ENCODE results near the gene CORIN. TPM values are rescaled to one million over a fixed set of nuclear protein-coding genes. Genes with fewer than 3 reads are reported as not detected.
"Not testable (repeated sequence)": the region's sequence is repeated elsewhere in the genome, so short reads cannot be mapped to it uniquely, and the experiment has no call there.

The CORIN gene
- total RNA-seq, 1 donor from 2014 or later, result 0.62 TPM

DNA sequence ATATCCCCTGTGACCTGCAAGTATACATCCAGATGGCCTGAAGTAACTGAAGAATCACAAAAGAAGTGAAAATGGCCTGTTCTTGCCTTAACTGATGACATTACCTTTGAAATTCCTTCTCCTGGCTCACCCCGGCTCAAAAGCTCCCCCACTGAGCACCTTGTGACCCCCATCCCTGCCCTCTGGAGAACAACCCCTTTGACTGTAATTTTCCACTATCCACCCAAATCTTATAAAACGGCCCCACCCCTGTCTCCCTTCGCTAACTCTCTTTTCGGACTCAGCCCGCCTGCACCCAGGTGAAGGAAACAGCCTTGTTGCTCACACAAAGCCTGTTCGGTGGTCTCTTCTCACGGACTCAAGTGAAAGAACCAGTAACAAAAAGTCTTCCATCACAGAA lies 69.9 kb downstream of the CORIN start:
- DNase-seq, result not testable (repeated sequence)

DNA sequence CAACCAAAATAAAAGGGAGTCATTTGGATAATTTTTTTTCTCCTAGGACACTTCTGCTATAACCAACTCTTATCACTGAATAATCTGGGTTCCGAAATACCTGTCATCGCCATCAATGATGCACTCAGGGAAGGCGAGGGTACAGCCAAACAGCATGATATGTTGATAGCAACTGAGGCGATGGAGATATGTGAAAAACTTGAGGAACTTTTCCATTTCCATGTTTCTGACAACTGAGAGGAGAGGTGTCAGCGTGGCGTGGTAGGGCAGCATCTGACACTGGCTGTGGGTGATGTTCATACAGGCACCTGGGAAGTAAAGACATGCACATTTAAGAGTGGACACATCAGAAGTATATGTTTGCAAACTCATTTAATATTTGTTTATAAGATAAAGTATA lies 74.6 kb downstream of the CORIN start:
- no peak for DNase-seq

DNA sequence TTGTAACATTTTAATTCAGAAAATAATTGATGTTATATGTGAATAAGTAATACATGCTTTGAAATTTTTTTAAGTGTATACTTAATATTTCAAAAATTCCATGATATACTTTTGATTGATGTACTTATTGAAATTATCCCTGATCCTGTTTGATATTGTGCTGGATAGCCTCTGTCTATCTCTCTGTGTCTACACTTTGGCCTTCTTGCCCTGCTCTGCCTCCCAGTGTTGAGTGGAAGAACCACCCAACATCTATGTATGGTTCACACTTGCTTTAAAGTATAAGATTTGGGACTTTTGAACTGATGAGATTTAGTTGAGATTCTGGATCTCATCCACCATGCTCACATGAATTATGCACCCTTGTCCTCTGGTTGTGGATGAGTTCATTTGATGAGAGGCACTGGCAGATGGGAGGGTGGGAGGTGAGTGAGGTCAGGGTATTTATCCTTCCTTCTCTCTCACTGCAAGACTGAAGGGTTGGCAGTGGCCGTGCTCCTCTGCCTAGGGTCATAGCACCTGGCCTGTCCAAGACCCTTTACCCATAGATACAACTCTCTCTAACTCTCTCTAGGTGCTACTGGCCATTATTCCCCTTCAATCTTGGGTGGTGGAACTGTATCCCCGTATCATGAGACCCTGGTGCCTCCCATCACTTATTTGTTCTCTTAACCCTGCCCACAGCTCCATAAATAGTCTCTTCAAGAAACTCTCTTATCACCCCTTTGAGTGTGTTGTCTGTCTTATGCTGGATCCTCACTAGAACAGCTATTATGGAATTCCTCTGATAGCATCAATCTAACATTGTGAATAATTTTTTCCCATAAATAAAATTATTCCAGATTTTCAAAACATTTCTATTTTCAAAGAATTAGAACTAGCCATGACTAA lies 75.2 kb downstream of the CORIN start:
- DNase-seq, result no peak

DNA sequence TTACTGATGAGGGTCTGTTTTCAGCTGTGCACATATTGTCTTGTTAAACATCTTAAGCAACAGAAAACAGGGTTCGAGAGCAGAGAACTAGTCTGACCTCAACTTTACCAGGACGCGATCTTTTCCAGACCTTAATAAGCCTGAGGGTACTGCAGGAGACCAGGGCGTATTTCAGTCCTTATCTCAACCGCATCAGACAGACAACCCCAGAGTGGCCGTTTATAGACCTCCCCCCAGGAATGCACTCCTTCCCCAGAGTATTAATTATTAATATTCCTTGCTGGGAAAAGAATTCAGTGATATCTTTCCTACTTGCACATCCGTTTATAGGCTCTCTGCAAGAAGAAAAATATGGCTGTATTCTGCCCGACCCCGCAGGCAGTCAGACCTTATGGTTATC lies 84.6 kb downstream of the CORIN start:
- DNase-seq, result not testable (repeated sequence)

DNA sequence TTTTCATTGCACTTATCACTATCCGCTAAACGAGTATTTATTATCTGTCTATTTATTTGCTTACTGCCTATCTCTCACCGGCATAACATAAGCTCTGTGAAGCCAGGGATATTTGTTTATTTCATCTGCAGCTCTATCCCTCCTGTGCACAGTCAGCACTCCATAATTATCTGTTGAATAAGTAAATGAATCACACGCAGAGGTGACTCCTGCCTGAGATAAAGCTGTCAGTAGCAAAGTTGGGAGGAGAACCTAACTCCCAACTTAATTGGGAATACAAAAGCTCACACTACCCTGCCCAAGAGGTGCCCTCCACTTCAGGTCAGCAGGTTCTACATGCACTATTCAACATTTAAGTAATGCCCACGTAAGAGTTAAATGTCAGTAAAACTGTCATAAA lies 85.7 kb downstream of the CORIN start:
- DNase-seq, result no peak

DNA sequence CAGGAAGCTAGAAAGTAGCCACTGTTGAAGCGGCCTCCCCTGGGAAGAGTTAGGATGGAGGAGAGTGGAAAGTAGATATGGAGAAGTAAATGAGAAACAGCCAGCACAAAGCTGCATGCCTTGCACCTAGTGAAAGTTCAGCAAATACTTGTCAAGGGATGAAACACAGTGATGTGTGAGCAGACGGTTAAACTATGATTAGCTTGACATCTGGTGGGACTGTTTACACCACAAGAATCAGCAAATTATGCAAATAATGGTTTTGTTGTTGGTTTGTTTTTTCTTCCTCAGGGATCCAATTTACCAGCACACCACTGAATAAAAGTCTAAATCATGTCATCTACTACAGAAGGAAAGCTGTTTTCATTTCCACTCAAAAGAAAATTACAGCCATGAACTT lies 87.1 kb downstream of the CORIN start:
- DNase-seq, result no peak

DNA sequence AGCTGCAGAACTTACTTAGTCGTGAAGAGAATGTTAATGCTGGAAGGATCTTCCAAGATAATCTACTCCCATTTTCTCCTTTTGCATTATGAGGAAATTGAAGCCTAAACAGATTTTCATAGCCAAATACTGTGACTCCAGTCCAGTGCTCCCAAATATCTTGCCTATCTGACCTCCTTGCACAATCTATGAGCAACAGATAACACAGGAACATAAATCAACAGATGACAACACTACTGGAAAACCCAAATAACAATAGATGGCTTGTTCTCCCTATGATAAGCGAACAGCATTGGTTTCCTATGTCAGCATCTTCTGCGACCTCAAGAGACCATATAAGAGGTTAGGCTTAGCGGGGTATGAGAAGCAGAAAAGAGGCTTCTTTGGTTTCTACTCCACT lies 88.0 kb downstream of the CORIN start:
- no peak for DNase-seq

DNA sequence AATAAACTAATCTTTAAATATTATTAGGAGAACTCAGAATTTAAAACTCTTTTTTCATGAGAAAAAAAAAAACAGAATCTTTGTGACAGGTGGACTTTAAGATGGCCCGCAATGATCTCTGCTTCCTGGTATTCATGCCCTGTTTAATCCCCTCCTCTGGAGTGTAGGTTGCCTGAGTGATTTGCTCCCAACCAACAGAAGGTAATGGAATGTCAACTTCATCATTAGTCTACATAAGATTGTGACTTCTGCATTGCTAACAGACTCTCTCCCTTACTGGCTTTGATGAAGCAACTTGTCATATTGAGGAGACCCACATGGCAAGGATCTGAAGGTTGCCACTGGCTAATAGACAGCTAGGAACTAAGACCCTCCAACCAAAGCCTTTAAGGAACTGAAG lies 88.8 kb downstream of the CORIN start:
- DNase-seq, result no peak

DNA sequence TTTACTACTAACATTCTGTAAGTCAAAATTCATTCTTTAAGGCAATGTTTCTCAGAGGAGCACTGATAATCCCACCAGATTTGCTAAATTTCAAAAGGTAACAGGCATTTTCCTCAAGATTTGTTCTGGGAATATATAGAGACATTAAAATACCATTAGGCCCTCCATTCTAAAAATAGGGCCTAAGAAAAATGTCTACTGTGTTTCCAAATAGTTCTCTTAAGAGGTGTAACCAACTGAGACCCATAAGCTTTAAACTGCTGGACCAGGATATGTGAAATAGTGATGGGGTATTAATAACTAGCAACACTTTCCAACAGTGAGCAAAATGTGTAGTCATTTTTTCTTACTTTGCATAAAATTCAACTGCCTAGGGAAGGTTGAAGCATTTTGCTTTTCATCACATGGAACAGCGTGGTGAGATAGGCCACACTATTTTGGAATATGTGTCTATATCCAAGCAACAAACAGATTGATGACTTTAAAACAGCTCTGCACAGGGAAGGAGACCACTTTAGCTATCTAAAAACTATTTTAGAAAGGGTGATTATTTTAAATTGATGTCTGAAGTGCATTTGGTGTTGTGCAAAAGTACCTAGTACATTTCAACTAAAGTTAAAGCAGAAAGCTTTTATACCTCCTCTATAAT lies 89.9 kb downstream of the CORIN start:
- DNase-seq, result no peak

DNA sequence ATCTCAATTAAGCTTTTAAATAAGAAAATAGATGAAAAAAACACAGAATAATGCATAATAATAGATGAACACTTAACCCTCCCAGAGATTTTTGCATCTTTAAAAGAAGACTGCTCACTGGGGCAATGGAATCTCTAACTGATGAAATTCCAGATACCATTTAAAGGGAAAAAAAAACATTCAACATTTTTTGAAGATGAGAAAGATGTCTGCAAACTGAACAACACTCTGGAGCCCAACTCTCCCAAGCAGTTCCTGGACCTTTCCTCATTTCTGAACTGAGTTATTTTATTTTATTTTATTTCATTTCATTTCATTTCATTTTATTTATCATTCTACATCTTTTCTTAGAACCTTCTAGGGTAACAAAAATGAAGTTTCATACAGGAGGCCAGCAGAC lies 90.7 kb downstream of the CORIN start:
- no peak for DNase-seq

DNA sequence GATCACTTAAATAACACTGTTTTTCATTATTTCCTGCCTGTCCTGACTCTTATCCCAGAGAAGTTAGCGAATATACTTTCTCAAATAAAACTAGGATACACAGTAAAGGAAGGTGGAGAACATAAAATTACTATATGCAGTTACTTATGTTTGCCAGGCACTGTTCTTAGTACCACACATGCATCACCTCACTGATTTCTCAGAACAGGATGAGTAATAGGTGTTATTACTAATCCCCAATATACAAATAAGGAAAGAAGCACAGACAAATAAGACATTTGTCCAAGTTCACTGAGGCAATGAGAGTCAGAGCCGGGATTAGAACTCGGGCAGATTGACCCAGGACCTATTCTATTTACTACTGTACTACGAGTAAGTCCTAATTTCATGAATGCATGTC lies 91.7 kb downstream of the CORIN start:
- DNase-seq, result no peak

DNA sequence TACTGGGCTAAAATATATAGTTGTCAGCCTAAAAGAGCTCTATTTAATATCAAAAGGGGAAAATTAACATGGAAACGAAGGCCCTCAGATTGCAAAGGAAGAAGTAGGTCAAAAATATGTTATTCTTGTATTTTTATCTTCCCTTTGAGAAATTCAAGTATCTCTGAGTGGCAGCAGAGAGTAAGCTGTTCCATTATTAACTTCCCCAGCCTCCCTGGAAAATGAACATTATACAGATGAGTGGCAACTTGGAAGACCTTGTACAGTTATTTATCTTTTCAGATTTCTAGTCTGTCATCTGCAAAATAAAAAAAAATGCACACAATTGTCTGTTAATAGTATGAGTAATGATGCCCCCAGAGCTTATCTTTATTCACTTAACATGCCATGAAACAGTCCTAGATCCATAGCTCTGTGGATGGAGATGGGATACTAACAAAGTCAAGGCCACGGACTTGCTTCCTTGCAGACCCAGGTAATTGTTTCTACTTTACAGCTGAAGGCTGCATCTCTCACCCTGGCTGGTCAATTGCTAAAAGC lies 93.0 kb downstream of the CORIN start:
- DNase-seq, result no peak

DNA sequence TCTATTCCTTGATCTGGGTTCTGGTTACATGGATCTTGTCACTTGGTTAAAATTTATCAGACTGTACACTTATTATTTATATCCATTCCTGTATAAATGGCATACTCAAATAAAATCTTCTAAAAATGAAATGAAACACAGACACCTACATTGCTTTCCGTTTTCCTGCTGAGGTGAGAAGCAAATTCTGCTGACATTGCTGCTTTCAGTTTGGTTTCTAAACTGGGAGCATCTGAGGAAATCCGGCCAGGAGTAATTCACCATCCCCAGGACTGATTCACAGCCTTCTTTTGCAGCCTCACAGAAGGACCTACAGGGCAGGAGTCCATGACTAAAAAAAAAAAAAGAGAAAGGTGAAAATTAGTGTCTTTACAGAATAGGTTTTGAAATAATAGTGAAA lies 93.6 kb downstream of the CORIN start:
- DNase-seq, result no peak

DNA sequence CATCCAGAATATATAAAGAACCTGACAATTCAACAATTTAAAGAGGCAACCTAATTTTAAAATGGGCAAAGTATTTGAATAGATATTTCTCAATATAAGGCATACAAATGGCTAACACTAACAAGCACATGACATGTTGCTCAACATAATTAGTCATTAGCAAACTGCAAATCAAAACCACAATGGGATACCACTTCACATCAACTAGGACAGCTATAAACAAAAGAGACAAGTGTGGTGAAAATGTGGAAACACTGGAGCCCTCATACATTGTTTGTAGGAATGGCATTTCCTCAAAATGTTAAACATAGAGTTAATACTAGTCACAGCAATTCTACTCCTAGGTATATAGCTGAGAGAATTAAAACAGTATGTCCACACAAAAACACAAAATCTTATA lies 96.7 kb downstream of the CORIN start:
- no peak for DNase-seq

DNA sequence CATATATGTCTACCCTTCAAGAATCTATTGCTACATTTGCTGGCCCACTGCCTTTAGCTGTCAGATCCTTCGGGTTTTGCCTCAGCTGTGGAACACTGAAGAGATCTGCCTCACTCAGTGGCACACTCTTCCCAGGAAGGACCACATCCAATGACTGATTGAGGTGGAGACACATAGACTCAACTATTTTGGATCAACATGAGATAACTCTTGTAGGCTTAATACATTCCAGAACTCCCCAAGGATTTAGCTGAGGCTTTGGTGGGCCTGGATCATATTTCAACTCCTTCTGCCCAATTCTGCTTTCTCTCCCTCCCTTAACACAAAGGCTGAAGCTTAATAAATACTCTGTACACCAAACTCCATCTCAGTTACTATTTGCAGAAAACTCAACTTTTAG lies 100.5 kb downstream of the CORIN start:
- no peak for DNase-seq

DNA sequence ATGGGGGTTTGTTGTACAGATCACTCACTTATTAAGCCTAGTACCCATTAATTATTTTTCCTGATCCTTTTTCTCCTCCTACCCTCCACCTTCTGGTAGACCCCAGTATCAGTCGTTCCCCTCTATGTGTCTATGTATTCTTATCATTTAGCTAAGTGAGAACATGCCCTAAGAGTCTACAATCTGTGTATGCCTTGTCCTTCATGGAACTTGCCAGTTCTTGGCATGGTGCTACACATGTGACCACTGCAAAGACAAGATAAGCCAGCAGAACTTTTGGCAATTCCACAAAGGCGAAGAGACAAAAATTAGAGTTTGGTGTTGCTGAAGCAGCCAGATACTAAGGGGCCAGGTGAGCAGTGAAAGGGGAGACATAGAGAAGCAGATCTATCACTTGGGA lies 101.3 kb downstream of the CORIN start:
- no peak for DNase-seq

DNA sequence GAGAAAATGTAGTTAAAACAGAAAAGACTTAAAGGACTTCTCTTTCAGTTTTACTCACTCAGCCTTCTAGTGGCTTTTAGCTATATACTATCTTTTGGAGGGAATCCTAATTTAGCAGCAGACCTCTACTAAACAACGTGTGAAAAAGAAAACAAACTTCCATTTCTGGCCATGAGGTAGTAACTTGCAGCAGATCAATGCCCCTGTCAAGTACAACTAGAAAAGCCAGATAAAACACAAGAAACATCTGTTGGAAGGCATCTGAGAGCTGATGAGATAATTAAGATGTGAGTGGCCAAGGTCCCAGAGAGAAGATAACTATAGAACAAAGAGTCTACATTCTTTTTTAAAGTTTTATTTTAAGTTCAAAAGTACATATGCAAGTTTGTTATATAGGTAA lies 101.7 kb downstream of the CORIN start:
- no peak for DNase-seq

DNA sequence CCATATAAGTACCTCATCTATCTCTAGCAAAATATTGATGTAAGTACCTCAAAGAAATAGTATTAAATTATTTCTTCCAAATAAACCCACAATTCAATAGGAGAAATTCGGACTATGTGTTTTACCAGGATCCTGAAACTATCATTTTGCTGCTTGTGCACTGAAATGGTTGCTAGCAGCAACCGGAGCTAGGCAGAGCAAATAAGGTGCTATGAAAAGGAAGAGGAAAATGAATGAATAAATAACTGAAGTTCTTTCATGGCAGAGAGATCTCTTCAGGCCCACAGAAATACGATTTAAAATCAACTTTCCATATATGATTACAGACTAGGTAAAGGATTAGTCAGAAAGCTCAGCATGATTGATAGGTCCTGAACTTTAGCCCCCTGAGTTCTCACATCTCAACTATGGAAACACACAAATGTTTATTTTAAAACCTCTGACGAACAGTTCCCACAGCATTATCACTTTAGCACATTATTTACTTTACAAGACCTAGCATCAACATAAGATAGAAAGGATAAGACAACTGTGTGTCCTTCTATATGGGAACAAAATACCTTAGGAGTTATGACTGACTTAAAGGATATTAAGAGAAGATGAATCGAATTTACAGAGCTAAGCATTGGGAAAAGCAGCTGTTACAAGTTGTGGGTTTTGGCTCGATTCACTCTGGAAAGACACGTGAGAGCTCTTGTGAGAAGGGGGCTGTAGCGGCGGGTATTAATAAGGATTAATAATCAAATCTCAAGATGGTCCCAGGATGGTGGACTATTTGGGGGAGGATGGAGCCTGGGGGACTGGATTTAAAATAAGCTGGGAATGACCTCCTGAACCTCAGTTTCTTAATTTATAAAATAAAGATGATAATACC lies 104.3 kb downstream of the CORIN start:
- DNase-seq, result no peak

DNA sequence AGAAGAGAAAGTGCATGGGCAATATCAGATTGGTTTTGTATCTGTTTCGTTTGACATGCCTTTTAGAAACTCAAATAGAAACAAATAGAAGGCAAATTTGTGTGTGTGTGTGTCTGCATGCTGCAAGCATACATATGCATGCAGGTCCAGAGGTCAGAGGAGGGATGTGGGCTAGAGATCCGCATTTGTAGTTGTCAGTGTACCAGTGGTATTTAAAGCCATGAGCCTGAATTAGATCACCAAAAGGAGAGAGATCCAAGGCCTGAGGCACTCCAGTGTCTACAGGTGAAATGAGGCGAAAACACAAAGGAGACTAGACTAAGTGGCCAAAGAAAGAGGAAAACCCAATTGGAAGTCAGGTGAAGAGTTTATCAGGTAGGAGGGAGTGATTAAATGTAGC lies 106.7 kb downstream of the CORIN start:
- no peak for DNase-seq

DNA sequence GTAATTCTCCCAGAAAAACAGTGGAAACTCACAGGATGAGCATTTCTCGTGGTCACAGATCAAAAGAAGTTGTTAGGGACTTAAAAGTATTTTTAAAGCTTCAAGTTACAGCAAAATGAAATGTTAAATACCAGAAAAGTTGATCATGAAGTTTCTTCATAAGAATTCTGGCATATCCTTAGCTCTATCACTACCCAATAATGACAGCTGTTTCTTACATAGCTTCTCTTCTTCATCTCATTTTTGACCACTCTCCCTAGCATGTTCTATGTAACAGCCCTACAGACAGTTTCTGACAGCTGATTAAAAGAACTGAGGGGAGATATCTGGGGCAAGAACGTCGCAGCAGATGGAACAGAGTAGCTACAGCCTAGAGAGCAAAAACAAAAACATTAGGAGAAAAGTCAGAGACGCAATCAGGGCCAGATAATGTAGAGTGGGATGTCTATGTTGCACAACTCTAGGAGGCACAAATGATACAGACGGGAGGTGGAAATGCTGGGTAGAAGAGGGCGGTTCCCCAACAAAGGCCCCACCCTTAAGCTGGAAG lies 108.7 kb downstream of the CORIN start:
- no peak for DNase-seq

DNA sequence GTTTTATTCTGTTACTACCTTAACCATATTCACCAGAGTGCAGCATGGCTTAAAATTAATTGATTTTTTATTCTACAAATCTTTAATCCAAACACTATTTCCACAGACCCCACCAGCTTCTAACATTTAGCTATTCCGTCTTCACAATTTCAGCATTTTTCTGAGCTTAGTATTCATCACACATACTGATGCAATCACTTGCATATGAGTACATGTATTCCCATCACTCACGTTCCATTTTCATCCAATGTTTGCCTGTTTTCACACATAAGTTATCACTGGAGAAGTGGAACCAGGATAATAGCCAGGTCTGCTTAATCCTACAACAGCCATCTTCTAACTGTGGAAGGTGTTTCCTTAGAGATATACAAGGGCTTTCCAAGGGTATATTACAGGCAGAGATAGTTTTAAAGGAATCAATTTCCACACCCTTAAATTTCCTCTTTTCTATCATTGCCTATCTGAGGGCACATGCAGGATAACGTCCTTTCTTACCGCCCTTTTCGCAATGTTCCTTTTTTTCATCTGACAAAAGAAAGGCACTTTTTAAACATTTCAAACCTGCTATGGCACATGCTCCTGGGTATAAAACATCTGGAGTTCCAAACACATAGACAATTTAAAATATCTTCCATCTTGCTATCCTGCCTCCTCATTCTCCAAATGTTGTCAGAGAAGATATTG lies 115.8 kb downstream of the CORIN start:
- DNase-seq, result no peak

DNA sequence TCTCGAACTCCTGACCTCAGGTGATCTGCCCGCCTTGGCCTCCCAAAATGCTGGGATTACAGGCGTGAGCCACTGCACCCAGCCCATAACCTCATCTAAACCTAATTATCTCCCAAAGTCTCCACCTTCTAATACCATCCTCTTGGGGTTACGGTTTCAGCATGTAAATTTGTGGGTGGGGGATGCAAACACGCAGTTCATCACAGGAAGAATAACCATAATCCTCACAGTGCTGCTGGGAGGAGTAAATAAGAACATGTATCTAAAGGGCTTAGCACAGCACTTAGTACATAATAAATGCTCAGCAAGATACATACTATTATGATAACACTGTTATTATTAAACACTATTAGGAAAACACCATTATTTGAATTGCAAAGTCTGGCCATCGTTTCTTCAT lies 116.4 kb downstream of the CORIN start:
- DNase-seq, result no peak
